Measurements from ENCODE around the gene MMP13. TPM values are rescaled to one million over a fixed set of nuclear protein-coding genes. Genes with fewer than 3 reads are reported as not detected.
"Not testable (repeated sequence)": the region's sequence is repeated elsewhere in the genome, so short reads cannot be mapped to it uniquely, and the experiment has no call there.

MMP13 gene
- total RNA-seq, 2 donors from 2014 or later, result 3.0 TPM; not detected in 1

DNA sequence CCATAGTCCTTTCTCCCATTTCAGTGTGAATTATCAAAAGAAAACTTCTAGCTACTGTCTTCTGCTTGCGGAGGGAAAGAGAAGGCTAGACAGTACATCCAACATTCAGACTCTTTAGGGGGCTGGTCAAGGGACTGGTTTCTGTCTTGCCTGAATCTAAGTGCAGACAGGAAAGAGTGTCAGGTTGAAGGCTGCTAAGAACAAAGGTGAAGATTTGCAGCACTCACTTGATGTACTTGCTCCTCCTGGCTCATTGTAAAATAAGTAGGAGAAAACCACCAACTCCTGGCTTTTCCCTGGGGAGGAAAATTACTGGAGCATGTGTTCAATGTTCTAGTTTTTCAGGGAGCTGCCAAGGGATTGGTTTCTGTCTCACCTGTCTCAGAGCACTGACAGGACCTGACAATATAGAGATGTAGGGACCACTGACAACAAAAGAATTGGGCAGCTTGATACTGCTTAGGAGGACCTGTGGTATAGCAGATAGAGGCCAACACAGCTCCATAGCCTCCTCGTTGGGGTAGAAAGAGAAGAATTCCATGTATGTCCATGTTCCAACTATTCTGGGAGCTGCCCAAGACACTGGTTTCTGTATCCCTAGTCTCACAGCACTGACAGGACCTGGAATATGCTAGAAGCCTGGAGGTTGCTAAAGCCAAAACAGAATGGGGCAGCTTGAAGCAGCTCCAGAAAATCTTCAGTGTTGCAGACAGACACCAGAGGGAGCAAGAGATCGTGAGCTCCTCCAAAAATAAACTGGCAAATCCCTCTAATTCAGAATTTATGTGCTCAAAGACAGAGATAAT, 41.1 kb downstream of the MMP13 start:
- no peak overlapping the region for H3K27ac ChIP-seq
- 39% methylated on average over 3 of the region's 3 CpGs for WGBS
- intact Hi-C loops (cut with DNase I), result no loop called here
- H3K36me3 ChIP-seq, result no peaks in the 10 kb centered on the region
- no peak overlapping the region for H3K4me3 ChIP-seq
- no peak for TF ChIP-seq POLR2A (IDR thresholded peaks at IDR 0.05)
- TF ChIP-seq, protein P1, sequence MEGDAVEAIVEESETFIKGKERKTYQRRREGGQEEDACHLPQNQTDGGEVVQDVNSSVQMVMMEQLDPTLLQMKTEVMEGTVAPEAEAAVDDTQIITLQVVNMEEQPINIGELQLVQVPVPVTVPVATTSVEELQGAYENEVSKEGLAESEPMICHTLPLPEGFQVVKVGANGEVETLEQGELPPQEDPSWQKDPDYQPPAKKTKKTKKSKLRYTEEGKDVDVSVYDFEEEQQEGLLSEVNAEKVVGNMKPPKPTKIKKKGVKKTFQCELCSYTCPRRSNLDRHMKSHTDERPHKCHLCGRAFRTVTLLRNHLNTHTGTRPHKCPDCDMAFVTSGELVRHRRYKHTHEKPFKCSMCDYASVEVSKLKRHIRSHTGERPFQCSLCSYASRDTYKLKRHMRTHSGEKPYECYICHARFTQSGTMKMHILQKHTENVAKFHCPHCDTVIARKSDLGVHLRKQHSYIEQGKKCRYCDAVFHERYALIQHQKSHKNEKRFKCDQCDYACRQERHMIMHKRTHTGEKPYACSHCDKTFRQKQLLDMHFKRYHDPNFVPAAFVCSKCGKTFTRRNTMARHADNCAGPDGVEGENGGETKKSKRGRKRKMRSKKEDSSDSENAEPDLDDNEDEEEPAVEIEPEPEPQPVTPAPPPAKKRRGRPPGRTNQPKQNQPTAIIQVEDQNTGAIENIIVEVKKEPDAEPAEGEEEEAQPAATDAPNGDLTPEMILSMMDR (IDR thresholded peaks at IDR 0.05), result peak in 3 of 4 experiments; percentile 23 to 58 (median 43)
- no peaks in the 10 kb centered on the region for H3K9me3 ChIP-seq
- no peaks in the 10 kb centered on the region for H3K27me3 ChIP-seq (replicated peaks; ENCODE audit: insufficient read depth)
- no peaks in the 10 kb centered on the region for H3K4me1 ChIP-seq (replicated peaks)
- DNase-seq (ENCODE audit: low spot score), result no peak

DNA sequence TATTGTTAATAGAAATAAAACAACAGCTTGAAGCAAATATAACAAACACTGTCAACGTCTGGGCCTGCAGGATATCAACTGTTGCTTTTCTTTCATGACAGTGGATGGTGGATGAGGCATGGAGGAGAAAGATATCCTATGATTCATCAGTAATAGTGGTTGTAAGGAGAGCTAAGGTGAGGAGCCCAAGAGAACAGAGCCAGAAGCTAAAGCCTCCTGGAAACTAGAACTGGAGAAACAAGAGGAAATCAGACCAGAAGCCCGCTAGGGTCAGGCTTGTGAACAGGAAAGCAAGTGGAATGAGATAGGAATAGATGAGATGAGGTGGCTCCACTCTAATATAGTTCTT, 43.1 kb downstream of the MMP13 start:
- H3K9me3 ChIP-seq, result no peaks in the 10 kb centered on the region
- no peak overlapping the region for H3K27ac ChIP-seq
- H3K4me1 ChIP-seq (replicated peaks), result no peaks in the 10 kb centered on the region
- TF ChIP-seq, protein P1 (IDR thresholded peaks at IDR 0.05), result no peak
- TF ChIP-seq POLR2A (IDR thresholded peaks at IDR 0.05), result no peak
- TF ChIP-seq POLR2AphosphoS5 (IDR thresholded peaks at IDR 0.05), result no peak
- no peaks in the 10 kb centered on the region for H3K36me3 ChIP-seq
- no peak overlapping the region for H3K4me3 ChIP-seq
- DNase-seq (ENCODE audit: low spot score), result no peak
- intact Hi-C loops (cut with DNase I), result no loop called here
- WGBS, result 58% methylated on average over 2 of the region's 2 CpGs
- H3K27me3 ChIP-seq (replicated peaks; ENCODE audit: insufficient read depth), result no peaks in the 10 kb centered on the region

DNA sequence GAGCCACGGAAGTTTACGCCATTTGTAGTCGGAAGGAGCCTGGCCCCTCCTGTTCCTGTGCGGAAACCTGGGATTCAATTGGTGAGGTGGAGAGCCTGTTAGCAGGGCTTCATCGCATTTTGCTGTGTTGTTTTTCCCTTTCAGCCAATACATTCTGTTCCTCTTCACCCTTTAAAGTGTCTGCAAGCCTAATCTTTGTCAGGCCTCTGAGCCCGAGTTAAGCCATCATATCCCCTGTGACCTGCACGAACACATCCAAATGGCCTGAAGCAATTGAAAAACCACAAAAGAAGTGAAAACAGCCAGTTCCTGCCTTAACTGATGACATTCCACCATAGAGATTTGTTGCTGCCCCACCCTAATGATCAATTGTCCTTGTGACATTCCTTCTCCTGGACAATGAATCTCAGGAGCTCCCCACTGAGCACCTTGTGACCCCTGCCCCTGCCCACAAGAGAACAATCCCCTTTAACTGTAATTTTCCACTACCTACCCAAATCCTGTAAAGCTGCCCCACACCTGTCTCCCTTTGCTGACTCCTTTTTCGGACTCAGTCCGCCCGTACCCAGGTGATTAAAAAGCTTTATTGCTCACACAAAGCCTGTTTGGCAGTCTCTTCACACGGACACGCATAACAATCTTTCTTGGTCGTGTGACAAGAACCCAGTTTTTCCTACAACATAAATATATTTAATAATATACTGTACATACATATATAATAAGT, 43.6 kb downstream of the MMP13 start:
- Histone ChIP-seq H3K27me3 (replicated peaks; ENCODE audit: insufficient read depth) (no peaks in the 10 kb centered on the region), H3K4me3 (no peak overlapping the region), H3K36me3 (no peaks in the 10 kb centered on the region), H3K9me3 (no peaks in the 10 kb centered on the region), H3K4me1 (replicated peaks) (no peaks in the 10 kb centered on the region), H3K27ac (no peak overlapping the region)
- TF ChIP-seq POLR2A (IDR thresholded peaks at IDR 0.05) (no peak), POLR2AphosphoS5 (IDR thresholded peaks at IDR 0.05) (no peak)
- TF ChIP-seq, protein P1 (IDR thresholded peaks at IDR 0.05), result no peak
- no peak for DNase-seq (ENCODE audit: low spot score)
- intact Hi-C loops (cut with DNase I), result no loop called here
- 61% methylated on average over 13 of the region's 13 CpGs for WGBS

DNA sequence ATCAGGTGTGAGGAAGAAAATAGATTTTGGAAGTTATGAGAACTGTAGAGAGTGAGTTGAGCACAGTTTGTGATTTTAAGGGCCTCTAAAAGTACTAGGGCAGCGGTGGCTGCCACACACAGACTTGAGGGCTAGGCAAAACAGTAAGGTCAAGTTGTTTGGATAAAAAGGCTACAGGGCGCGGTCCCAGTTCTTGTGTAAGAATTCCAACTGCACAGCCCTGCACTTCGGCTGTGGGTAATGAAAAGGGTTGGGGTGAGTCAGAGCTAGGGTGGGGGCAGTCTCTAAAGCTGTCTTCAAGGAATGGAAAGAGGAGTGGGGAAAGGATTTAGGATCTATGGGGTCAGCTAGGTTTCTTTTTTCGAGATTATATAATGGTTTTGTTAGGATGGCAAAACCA, 49.7 kb downstream of the MMP13 start:
- H3K9me3 ChIP-seq; H3K4me3 ChIP-seq; H3K27me3 ChIP-seq (replicated peaks; ENCODE audit: insufficient read depth); intact Hi-C loops (cut with DNase I); H3K36me3 ChIP-seq; H3K27ac ChIP-seq; DNase-seq (ENCODE audit: low spot score); H3K4me1 ChIP-seq (replicated peaks): not testable (repeated sequence)
- 85% methylated on average over 5 of the region's 5 CpGs for WGBS

DNA sequence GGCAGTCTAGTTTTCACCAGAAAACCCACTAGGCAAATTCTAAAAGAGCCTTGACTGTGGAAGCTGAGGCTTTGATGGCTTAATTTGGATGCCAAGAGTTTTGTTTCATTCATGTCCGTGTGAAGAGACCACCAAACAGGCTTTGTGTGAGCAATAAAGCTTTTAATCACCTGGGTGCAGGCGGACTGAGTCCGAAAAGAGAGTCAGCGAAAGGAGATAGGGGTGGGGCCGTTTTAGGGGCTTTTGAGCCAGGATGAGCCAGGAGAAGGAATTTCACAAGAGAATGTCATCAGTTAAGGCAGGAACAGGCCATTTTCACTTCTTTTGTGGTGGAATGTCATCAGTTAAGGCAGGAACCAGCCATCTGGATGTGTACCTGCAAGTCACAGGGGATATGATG, 51.6 kb downstream of the MMP13 start:
- WGBS, result 53% methylated on average over 5 of the region's 5 CpGs
- H3K27me3 ChIP-seq (replicated peaks; ENCODE audit: insufficient read depth); H3K4me1 ChIP-seq (replicated peaks); intact Hi-C loops (cut with DNase I); H3K9me3 ChIP-seq; H3K36me3 ChIP-seq; H3K27ac ChIP-seq; DNase-seq (ENCODE audit: low spot score); H3K4me3 ChIP-seq: not testable (repeated sequence)

DNA sequence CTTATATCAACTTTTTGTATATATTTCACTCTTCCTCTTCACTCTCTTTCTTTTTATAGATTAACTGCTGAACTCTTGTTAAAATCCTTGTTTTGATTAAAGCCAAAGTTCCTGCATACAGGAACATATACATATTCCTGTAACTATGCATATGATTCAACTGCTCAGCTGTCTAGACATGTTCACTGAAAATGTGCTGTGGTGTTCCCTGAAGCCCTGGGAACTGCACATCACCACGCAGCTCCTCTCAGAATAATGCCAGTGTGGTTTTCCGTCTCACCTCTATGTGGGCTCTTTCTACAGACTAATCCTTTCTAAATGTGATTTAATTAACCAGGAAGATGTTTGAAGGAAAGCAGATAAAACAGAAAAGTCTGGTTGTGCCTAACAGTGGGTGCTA, 55.2 kb downstream of the MMP13 start:
- H3K4me3 ChIP-seq, result no peak overlapping the region
- intact Hi-C loops (cut with DNase I), result no loop called here
- TF ChIP-seq POLR2A (IDR thresholded peaks at IDR 0.05) (no peak), POLR2AphosphoS5 (IDR thresholded peaks at IDR 0.05) (no peak)
- TF ChIP-seq, protein P1 (IDR thresholded peaks at IDR 0.05), result no peak
- H3K4me1 ChIP-seq (replicated peaks), result no peaks in the 10 kb centered on the region
- H3K27me3 ChIP-seq (replicated peaks; ENCODE audit: insufficient read depth), result no peaks in the 10 kb centered on the region
- 82% methylated on average over 2 of the region's 2 CpGs for WGBS
- DNase-seq (ENCODE audit: low spot score), result no peak
- no peaks in the 10 kb centered on the region for H3K9me3 ChIP-seq
- H3K36me3 ChIP-seq, result no peaks in the 10 kb centered on the region
- H3K27ac ChIP-seq, result no peak overlapping the region
